GM19023 (cell line): ENCODE measurements around the gene SLC31A1.

Experiments used
- ATAC-seq: cut with Tn5 transposase; IDR thresholded peaks from one replicate; pipeline ENCODE4 v1.9.1; 2021; ENCODE audit warnings: mild to moderate bottlenecking, moderate library complexity; ENCODE audit not compliant: unreplicated experiment

Gene SLC31A1

GRCh38 chr9:113221003-113221799 is at the start of gene SLC31A1, which contains the start of gene FKBP15:
Gene SLC31A1, plus strand, starts transcription at chr9:113221544. Its CDS starts 34,605 bp downstream, at chr9:113256149.
Gene FKBP15, minus strand, starts transcription at chr9:113221277. Its CDS starts 34 bp downstream, at chr9:113221243.
- peak; percentile 94 for ATAC-seq

GRCh38 chr9:113173341-113173740 is 48.0 kb upstream of the SLC31A1 start:
- no peak for ATAC-seq

- ATAC-seq: no peak
Measured at GRCh38 chr9:113176803-113177202, 44.5 kb upstream of the SLC31A1 start.

GRCh38 chr9:113177251-113177650 is 44.1 kb upstream of the SLC31A1 start:
- no peak for ATAC-seq

GRCh38 chr9:113178087-113178486 is 43.3 kb upstream of the SLC31A1 start:
- no peak for ATAC-seq

- ATAC-seq: peak; percentile 55
Measured at GRCh38 chr9:113179839-113180238, 41.5 kb upstream of the SLC31A1 start.

GRCh38 chr9:113181165-113181564 is 40.2 kb upstream of the SLC31A1 start:
- ATAC-seq: no peak

- ATAC-seq: no peak
Measured at GRCh38 chr9:113183956-113184488, 37.3 kb upstream of the SLC31A1 start.

GRCh38 chr9:113184539-113184938 is 36.8 kb upstream of the SLC31A1 start:
- no peak for ATAC-seq

- ATAC-seq: no peak
Measured at GRCh38 chr9:113185271-113185670, 36.1 kb upstream of the SLC31A1 start.

GRCh38 chr9:113186137-113186755 is 35.1 kb upstream of the SLC31A1 start:
- no peak for ATAC-seq

GRCh38 chr9:113187929-113188595 is 33.3 kb upstream of the SLC31A1 start:
- no peak for ATAC-seq

GRCh38 chr9:113192455-113192854 is 28.9 kb upstream of the SLC31A1 start:
- ATAC-seq: no peak

GRCh38 chr9:113199683-113200329 is 21.5 kb upstream of the SLC31A1 start:
- no peak for ATAC-seq

- no peak for ATAC-seq
Measured at GRCh38 chr9:113205432-113205831, 15.9 kb upstream of the SLC31A1 start.

- ATAC-seq: no peak
Measured at GRCh38 chr9:113205861-113206260, 15.5 kb upstream of the SLC31A1 start.

- no peak for ATAC-seq
Measured at GRCh38 chr9:113210815-113211214, 10.5 kb upstream of the SLC31A1 start.

GRCh38 chr9:113215132-113215531 is 6.2 kb upstream of the SLC31A1 start:
- no peak for ATAC-seq

GRCh38 chr9:113216406-113216805 is 4.9 kb upstream of the SLC31A1 start:
- ATAC-seq: no peak

GRCh38 chr9:113219186-113219936 is 2.0 kb upstream of the SLC31A1 start:
- no peak for ATAC-seq
